ENCODE results near the gene PLCH1. TPM values are rescaled to one million over a fixed set of nuclear protein-coding genes. Genes with fewer than 3 reads are reported as not detected.

The PLCH1 gene
- total RNA-seq, 1 donor from 2014 or later: 0.26 TPM

- FAIRE-seq: peak; percentile 47
- TF ChIP-seq CTCF (IDR thresholded peaks at IDR 0.05; ENCODE audit: insufficient read depth, low read length, severe bottlenecking): no peak
- H3K36me3 ChIP-seq (ENCODE audit: control insufficient read depth, insufficient read depth, low read length): no peaks in the 10 kb centered on the region
- no peaks in the 10 kb centered on the region for H3K27me3 ChIP-seq (ENCODE audit: control insufficient read depth, insufficient read depth, low read length)
- no peak overlapping the region for H3K4me3 ChIP-seq (ENCODE audit: low read depth, low read length)
- no peak for DNase-seq (ENCODE audit: low read depth)
These were observed 418.6 kb downstream of the PLCH1 start for GRCh38 chr3:155326244-155326643.

Other genes starting within 250 kb of the PLCH1 start
- gene C3orf33, start 61.2 kb upstream of the PLCH1 start, total RNA-seq: 1.6 and 2.6 TPM in 2 replicates
- 39.7 and 67.7 TPM in 2 replicates for gene SLC33A1, start 109.4 kb upstream of the PLCH1 start, total RNA-seq
- gene GMPS, start 125.6 kb upstream of the PLCH1 start, total RNA-seq: 17.5 and 29.5 TPM in 2 replicates

All from bronchial epithelial cell (primary cell).